GM18909 (cell line): Measurements from ENCODE around the gene TPRKB.
"Not testable (repeated sequence)": the region's sequence is repeated elsewhere in the genome, so short reads cannot be mapped to it uniquely, and the experiment has no call there.

Experiments
- ATAC-seq: cut with Tn5 transposase; IDR thresholded peaks from one replicate; pipeline ENCODE4 v1.9.1; 2021; ENCODE audit warnings: mild to moderate bottlenecking; ENCODE audit not compliant: unreplicated experiment, poor library complexity

Gene TPRKB

GRCh38 chr2:73736855-73737779 is at the start of gene TPRKB:
TSS of gene TPRKB (minus strand) at chr2:73737345. CDS start at chr2:73734569, 2,776 bp downstream.
- peak; percentile 96 for ATAC-seq

GRCh38 chr2:73783883-73784282 is 46.7 kb upstream of the TPRKB start, which contains the start of gene C2orf78:
TSS of gene C2orf78 (plus strand) at chr2:73784183. CDS start at chr2:73784310, 127 bp downstream.
- not testable (repeated sequence) for ATAC-seq

- ATAC-seq: not testable (repeated sequence)
These were observed 46.3 kb upstream of the TPRKB start for GRCh38 chr2:73783402-73783801.

- no peak for ATAC-seq
These were observed 43.1 kb upstream of the TPRKB start for GRCh38 chr2:73780237-73780582.

GRCh38 chr2:73779467-73780236 is 42.5 kb upstream of the TPRKB start, which contains the start of gene DUSP11:
TSS of gene DUSP11 (minus strand) at chr2:73780103. CDS start at chr2:73779974, 129 bp downstream.
- ATAC-seq: peak; percentile 99

- not testable (repeated sequence) for ATAC-seq
These were observed 41.8 kb upstream of the TPRKB start for GRCh38 chr2:73778867-73779466.

- no peak for ATAC-seq
These were observed 39.8 kb upstream of the TPRKB start for GRCh38 chr2:73776869-73777519.

- no peak for ATAC-seq
These were observed 39.2 kb upstream of the TPRKB start for GRCh38 chr2:73776381-73776780.

- ATAC-seq: no peak
These were observed 35.7 kb upstream of the TPRKB start for GRCh38 chr2:73772819-73773218.

GRCh38 chr2:73770725-73771124 is 33.6 kb upstream of the TPRKB start:
- ATAC-seq: no peak

GRCh38 chr2:73766994-73767393 is 29.8 kb upstream of the TPRKB start:
- no peak for ATAC-seq

GRCh38 chr2:73766349-73766748 is 29.2 kb upstream of the TPRKB start:
- ATAC-seq: no peak

- ATAC-seq: no peak
These were observed 27.8 kb upstream of the TPRKB start for GRCh38 chr2:73764945-73765344.

GRCh38 chr2:73762571-73762970 is 25.4 kb upstream of the TPRKB start:
- ATAC-seq: no peak

- no peak for ATAC-seq
These were observed 22.8 kb upstream of the TPRKB start for GRCh38 chr2:73759904-73760303.

GRCh38 chr2:73759285-73759764 is 22.2 kb upstream of the TPRKB start:
- ATAC-seq: no peak

- ATAC-seq: not testable (repeated sequence)
These were observed 17.2 kb upstream of the TPRKB start for GRCh38 chr2:73754332-73754731.

GRCh38 chr2:73749314-73749713 is 12.2 kb upstream of the TPRKB start:
- no peak for ATAC-seq

- ATAC-seq: no peak
These were observed 9.7 kb upstream of the TPRKB start for GRCh38 chr2:73746877-73747208.
